ENCODE measurements around the gene UPK1A. TPM values are rescaled to one million over a fixed set of nuclear protein-coding genes. Genes with fewer than 3 reads are reported as not detected.

The UPK1A gene
- total and polyA plus RNA-seq, 10 of the 15 experiments (the other 5 are each of a cell fraction or from before 2014, with no cell fraction given), result 0.15 to 1.9 (median 0.26) TPM; not detected in 7

DNA sequence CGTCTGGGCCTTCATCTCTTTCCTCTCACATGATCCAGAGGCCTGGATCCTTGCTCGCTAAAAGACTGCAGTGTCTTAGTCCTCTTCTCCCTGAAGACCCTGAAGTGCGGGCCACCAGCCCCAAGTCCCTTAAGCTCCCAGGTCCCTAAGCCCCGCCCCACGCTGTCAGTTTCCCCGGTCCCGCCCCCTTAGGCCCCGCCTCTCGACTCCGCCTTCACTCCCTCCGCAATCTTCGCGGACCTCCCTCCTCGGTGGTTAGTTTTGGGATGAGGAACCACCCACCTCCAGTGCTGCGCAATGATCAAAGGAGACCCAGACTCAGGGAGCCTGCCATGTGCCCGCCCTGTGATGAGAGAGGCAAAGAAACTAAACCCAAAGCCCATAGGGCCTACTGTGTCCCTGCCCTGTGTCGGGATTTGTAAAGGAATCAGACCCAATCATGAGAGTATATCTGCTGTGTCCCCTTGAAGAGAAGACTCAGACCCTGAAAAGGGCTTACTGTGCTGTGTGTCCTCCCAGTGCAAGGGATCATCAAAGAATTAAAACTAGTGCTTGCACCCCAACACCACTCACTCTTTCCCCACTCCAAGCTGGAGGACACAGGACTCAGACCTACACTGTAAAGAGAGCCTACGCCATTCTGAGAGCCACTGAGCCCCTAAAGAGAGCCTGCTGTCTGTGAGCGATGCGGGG, 21.2 kb upstream of the UPK1A start:
- POLR2A ChIA-PET, result interaction anchor here (0.5 to 3.5 kb wide), 7 partner anchors 13 to 103 kb away, joined by 3 to 30 read pairs (median 5); partner anchors contain the start of genes HAUS5 and LIN37
- H3K27me3 ChIP-seq (replicated peaks in 1 of 2; ENCODE audit: control insufficient read depth in 2 of 2, insufficient read depth in 2 of 2, low read length in 1 of 2), result no peaks in the 10 kb centered on the region
- intact Hi-C loops (cut with micrococcal nuclease; ENCODE audit: unreplicated experiment) (no loop called here), in situ Hi-C loops (cut with MboI) (no loop called here)
- ATAC-seq (peak; percentile 14), DNase-seq (ENCODE audit: low read depth, low spot score) (no peak), FAIRE-seq (no peak)
- no peaks in the 10 kb centered on the region; the same call in 1 of the 2 replicates for H4K20me1 ChIP-seq (ENCODE audit: control insufficient read depth, insufficient read depth)
- peak overlapping the region; percentile 100 for H2AFZ ChIP-seq (ENCODE audit: control insufficient read depth, low read depth, low read length)
- peak overlapping the region; percentile 100 for H3K4me2 ChIP-seq (ENCODE audit: control insufficient read depth, insufficient read depth)
- peak overlapping the region; percentile 66; the same call in 1 of the 2 replicates for H3K4me3 ChIP-seq
- no peak overlapping the region for H3K27ac ChIP-seq (ENCODE audit: control insufficient read depth, insufficient read depth)
- H3K79me2 ChIP-seq (ENCODE audit: control insufficient read depth, insufficient read depth, low read length), result peaks cover 17% of the 10 kb centered on the region
- no TSS peak for BruUV-seq (replicated peaks)
- no peaks in the 10 kb centered on the region for H3K9me3 ChIP-seq (replicated peaks; ENCODE audit: control insufficient read depth, insufficient read depth, low read length)
- H3K9ac ChIP-seq (ENCODE audit: control insufficient read depth, insufficient read depth, low read length), result peak overlapping the region; percentile 65; the same call in 1 of the 2 replicates
- CTCF ChIA-PET, result interaction anchor here (1.1 to 1.6 kb wide), 2 partner anchors 101 to 137 kb away, joined by 3 read pairs; partner anchors contain the start of gene PSENEN
- RAD21 ChIA-PET (ENCODE audit: unreplicated experiment), result interaction anchor here (1.1 to 1.3 kb wide), 3 partner anchors 28 to 135 kb away, joined by 3 to 4 read pairs (median 3); no protein-coding TSS in a partner anchor
- 24% methylated on average over 15 of the region's 20 CpGs for whole genome bisulfite sequencing (ENCODE audit: insufficient coverage, insufficient replicate concordance, low lambda C conversion rate, missing lambda C conversion rate)
- TF ChIP-seq, protein P1, sequence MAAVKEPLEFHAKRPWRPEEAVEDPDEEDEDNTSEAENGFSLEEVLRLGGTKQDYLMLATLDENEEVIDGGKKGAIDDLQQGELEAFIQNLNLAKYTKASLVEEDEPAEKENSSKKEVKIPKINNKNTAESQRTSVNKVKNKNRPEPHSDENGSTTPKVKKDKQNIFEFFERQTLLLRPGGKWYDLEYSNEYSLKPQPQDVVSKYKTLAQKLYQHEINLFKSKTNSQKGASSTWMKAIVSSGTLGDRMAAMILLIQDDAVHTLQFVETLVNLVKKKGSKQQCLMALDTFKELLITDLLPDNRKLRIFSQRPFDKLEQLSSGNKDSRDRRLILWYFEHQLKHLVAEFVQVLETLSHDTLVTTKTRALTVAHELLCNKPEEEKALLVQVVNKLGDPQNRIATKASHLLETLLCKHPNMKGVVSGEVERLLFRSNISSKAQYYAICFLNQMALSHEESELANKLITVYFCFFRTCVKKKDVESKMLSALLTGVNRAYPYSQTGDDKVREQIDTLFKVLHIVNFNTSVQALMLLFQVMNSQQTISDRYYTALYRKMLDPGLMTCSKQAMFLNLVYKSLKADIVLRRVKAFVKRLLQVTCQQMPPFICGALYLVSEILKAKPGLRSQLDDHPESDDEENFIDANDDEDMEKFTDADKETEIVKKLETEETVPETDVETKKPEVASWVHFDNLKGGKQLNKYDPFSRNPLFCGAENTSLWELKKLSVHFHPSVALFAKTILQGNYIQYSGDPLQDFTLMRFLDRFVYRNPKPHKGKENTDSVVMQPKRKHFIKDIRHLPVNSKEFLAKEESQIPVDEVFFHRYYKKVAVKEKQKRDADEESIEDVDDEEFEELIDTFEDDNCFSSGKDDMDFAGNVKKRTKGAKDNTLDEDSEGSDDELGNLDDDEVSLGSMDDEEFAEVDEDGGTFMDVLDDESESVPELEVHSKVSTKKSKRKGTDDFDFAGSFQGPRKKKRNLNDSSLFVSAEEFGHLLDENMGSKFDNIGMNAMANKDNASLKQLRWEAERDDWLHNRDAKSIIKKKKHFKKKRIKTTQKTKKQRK (IDR thresholded peaks at IDR 0.05; ENCODE audit: low read depth, low read length), result no peak
- no peak for TF ChIP-seq ZNF207 (IDR thresholded peaks at IDR 0.05; ENCODE audit: borderline replicate concordance)
- no peak for TF ChIP-seq YY1 (IDR thresholded peaks at IDR 0.05; ENCODE audit: low read depth, low read length)
- no peak for TF ChIP-seq MXI1 (IDR thresholded peaks at IDR 0.05; ENCODE audit: low read depth, low read length)
- TF ChIP-seq, protein P2, sequence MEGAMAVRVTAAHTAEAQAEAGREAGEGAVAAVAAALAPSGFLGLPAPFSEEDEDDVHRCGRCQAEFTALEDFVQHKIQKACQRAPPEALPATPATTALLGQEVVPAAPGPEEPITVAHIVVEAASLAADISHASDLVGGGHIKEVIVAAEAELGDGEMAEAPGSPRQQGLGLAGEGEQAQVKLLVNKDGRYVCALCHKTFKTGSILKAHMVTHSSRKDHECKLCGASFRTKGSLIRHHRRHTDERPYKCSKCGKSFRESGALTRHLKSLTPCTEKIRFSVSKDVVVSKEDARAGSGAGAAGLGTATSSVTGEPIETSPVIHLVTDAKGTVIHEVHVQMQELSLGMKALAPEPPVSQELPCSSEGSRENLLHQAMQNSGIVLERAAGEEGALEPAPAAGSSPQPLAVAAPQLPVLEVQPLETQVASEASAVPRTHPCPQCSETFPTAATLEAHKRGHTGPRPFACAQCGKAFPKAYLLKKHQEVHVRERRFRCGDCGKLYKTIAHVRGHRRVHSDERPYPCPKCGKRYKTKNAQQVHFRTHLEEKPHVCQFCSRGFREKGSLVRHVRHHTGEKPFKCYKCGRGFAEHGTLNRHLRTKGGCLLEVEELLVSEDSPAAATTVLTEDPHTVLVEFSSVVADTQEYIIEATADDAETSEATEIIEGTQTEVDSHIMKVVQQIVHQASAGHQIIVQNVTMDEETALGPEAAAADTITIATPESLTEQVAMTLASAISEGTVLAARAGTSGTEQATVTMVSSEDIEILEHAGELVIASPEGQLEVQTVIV (IDR thresholded peaks at IDR 0.05; ENCODE audit: borderline replicate concordance, partially characterized antibody), result no peak
- no peak for TF ChIP-seq EP300 (IDR thresholded peaks at IDR 0.05; ENCODE audit: borderline replicate concordance in 1 of 2, control insufficient read depth in 1 of 2, low read depth in 2 of 2, low read length in 2 of 2)
- no peak for TF ChIP-seq KLF5 (IDR thresholded peaks at IDR 0.05; ENCODE audit: partially characterized antibody)
- TF ChIP-seq, protein P3, sequence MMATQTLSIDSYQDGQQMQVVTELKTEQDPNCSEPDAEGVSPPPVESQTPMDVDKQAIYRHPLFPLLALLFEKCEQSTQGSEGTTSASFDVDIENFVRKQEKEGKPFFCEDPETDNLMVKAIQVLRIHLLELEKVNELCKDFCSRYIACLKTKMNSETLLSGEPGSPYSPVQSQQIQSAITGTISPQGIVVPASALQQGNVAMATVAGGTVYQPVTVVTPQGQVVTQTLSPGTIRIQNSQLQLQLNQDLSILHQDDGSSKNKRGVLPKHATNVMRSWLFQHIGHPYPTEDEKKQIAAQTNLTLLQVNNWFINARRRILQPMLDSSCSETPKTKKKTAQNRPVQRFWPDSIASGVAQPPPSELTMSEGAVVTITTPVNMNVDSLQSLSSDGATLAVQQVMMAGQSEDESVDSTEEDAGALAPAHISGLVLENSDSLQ (IDR thresholded peaks at IDR 0.05), result peak; percentile 74
- SMC1A ChIA-PET (ENCODE audit: uncharacterized antibody, unreplicated experiment), result interaction anchor here (0.8 to 1.9 kb wide), 4 partner anchors 33 to 291 kb away, joined by 3 to 10 read pairs (median 6); partner anchors contain the start of gene HAUS5
- H3K36me3 ChIP-seq (ENCODE audit: control insufficient read depth in 2 of 2, insufficient read depth in 2 of 2, low read length in 1 of 2), result no peaks in the 10 kb centered on the region
- H3K4me1 ChIP-seq (ENCODE audit: control insufficient read depth, insufficient read depth, low read length), result peaks cover 30% of the 10 kb centered on the region
